HepG2 (cell line): Measurements from ENCODE around the gene COA1. TPM values are rescaled to one million over a fixed set of nuclear protein-coding genes. Genes with fewer than 3 reads are reported as not detected.

ENCODE experiments used
- ATAC-seq: fragments of 200-7000 bp; cut with Tn5 transposase; 3 replicates; pipeline ENCODE4 v1.9.1; 2020; ENCODE audit warnings: mild to moderate bottlenecking, moderate library complexity
- BruUV-seq: library from RNA; stranded (reverse); fragments of 400-500 nt; replicated peaks from 2 replicates; lab custom pipeline; 2021; lab: Mats Ljungman, UMichigan
- CTCF ChIA-PET: fragments of 300-600 bp; formaldehyde crosslinking; extraction: SDS; loops from one replicate; lab custom pipeline; 2021; ENCODE audit warnings: low total read pairs, inconsistent platforms, low intra/inter-chr PET ratio; lab: Yijun Ruan, JAX
- POLR2A ChIA-PET: fragments of 350-600 bp; sonication (Branson Sonifier 250); formaldehyde crosslinking; loops from one replicate; lab custom pipeline; 2020; ENCODE audit warnings: antibody characterized with exemption, inconsistent platforms; lab: Yijun Ruan, JAX
- DNase-seq: peaks from one replicate; pipeline ENCODE4 v3.0.0-alpha.2; 2015; ENCODE audit warnings: low spot score
- FAIRE-seq: peaks from 3 replicates; lab custom pipeline; 2011; peaks lifted over from hg19 to GRCh38; lab: Jason Lieb, UNC
- H2AFZ ChIP-seq: one replicate; pipeline ENCODE4 v1.6.1; 2011; ENCODE audit warnings: low read length, inconsistent platforms
- H3K27ac ChIP-seq: fragments of 300-600 bp; 3 replicates; pipeline ENCODE4 v1.8.0; 2011; ENCODE audit warnings: mixed run types, mild to moderate bottlenecking, mixed read lengths, low read length, inconsistent platforms; ENCODE audit not compliant: insufficient read depth; ENCODE audit errors: extremely low read length
- H3K27me3 ChIP-seq, 2 experiments: fragments of 200-600 bp in 1 of 2; 2 replicates in 1 of 2; 3 replicates in 1 of 2; pipeline versions ENCODE4 v1.6.0 to v1.8.0; 2011; ENCODE audit warnings: low read length in 2 of 2, mild to moderate bottlenecking in 2 of 2, moderate library complexity in 2 of 2, inconsistent platforms in 1 of 2; ENCODE audit not compliant: insufficient read depth in 2 of 2, control insufficient read depth in 1 of 2
- H3K36me3 ChIP-seq, 2 experiments: fragments of 200-600 bp in 1 of 2; replicated peaks in 1 of 2; 2 replicates in 1 of 2; 3 replicates in 1 of 2; pipeline versions ENCODE4 v1.5.1 to v1.8.0; 2011; ENCODE audit warnings: low read length in 2 of 2, inconsistent platforms in 1 of 2; ENCODE audit not compliant: insufficient read depth in 2 of 2, control insufficient read depth in 1 of 2
- H3K4me1 ChIP-seq: 2 replicates; pipeline ENCODE4 v1.5.1; 2012; ENCODE audit warnings: low read length, inconsistent platforms; ENCODE audit not compliant: insufficient read depth
- H3K4me2 ChIP-seq: 2 replicates; pipeline ENCODE4 v1.6.0; 2011; ENCODE audit warnings: low read depth, low read length, inconsistent platforms
- H3K4me3 ChIP-seq, 3 experiments: fragments of 200-600 bp in 1 of 3; sonication (generic), shearing (Covaris generic) in 1 of 3; replicated peaks in 1 of 3; 2 replicates each; pipeline ENCODE4 v1.5.1; 2011 to 2016; ENCODE audit warnings: low read length in 3 of 3, inconsistent platforms in 2 of 3, low read depth in 2 of 3, mild to moderate bottlenecking in 2 of 3, control low read depth in 1 of 3, mixed read lengths in 1 of 3; ENCODE audit not compliant: insufficient read depth in 1 of 3
- H3K79me2 ChIP-seq: one replicate; pipeline ENCODE4 v1.6.1; 2011; ENCODE audit warnings: low read length, inconsistent platforms; ENCODE audit not compliant: insufficient read depth
- H3K9ac ChIP-seq: 2 replicates; pipeline ENCODE4 v1.6.0; 2011; ENCODE audit warnings: mild to moderate bottlenecking, low read depth, low read length, inconsistent platforms; ENCODE audit not compliant: insufficient read depth
- H3K9me3 ChIP-seq: 2 replicates; pipeline ENCODE4 v1.5.1; 2012; ENCODE audit warnings: mild to moderate bottlenecking, low read length
- H4K20me1 ChIP-seq: 2 replicates; pipeline ENCODE4 v1.6.0; 2011; ENCODE audit warnings: inconsistent platforms, mild to moderate bottlenecking, low read length, moderate library complexity; ENCODE audit not compliant: insufficient read depth
- KLF11 ChIP-seq: IDR thresholded peaks from 2 replicates; pipeline ENCODE4 v1.6.1; 2016; ENCODE audit warnings: missing compliant biosample characterization
- MAFF ChIP-seq: IDR thresholded peaks from 2 replicates; pipeline ENCODE4 v1.6.1; 2011; ENCODE audit warnings: low read depth, low read length, improper control_type of control experiment
- MAFK ChIP-seq, 2 experiments: IDR thresholded peaks in 1 of 2; conservative IDR thresholded peaks in 1 of 2; 2 replicates each; pipeline ENCODE4 v1.6.1; 2011; ENCODE audit warnings: improper control_type of control experiment in 2 of 2, low read length in 2 of 2
- REXO4 ChIP-seq: sonication (generic); formaldehyde crosslinking; IDR thresholded peaks from 2 replicates; pipeline ENCODE4 v1.8.0; 2022; ENCODE audit warnings: missing genetic modification reagents, mild to moderate bottlenecking, borderline replicate concordance
- TEAD3 ChIP-seq: optimal IDR thresholded peaks from 2 replicates; pipeline ENCODE3; 2016; ENCODE audit warnings: borderline replicate concordance
- ZMAT3 ChIP-seq: sonication (generic); formaldehyde crosslinking; conservative IDR thresholded peaks from 2 replicates; pipeline ENCODE4 v1.7.0; 2021; ENCODE audit warnings: missing genetic modification reagents
- WGBS: methylation state at CpG from one replicate; pipeline ENCODE4 v1.1.6; 2017; ENCODE audit warnings: low lambda C conversion rate; 5-methylcytosine and 5-hydroxymethylcytosine counted together
- in situ Hi-C: cut with HindIII; loops from 2 replicates; pipeline ENCODE4 v1.10.0; 2017; ENCODE audit warnings: low pct_unique_long_range_greater_than_20kb; ENCODE audit not compliant: extremely low pct_ligation_motif_present
- intact Hi-C: fragments of 100-400 bp; cut with micrococcal nuclease; formaldehyde crosslinking; loops from one replicate; pipeline ENCODE4 v1.10.0; 2022; ENCODE audit not compliant: unreplicated experiment
- polyA plus RNA-seq, 8 experiments: library from polyadenylated mRNA; depleted of rRNA in 3 of 8; stranded (reverse) in 7 of 8; unstranded in 1 of 8; fragments of >200 nt; fragmentation: Illumina TruSeq in 4 of 8; extraction: Trizol in 4 of 8; gene quantifications; 2 replicates each; pipeline versions ENCODE4 v1.2.1 to v1.2.3, GENCODE V29; 2011 to 2016; ENCODE audit warnings: low read depth in 4 of 8, missing spikeins in 1 of 8, mixed read lengths in 1 of 8; ENCODE audit not compliant: insufficient read depth in 1 of 8
- total RNA-seq, 5 experiments: library from RNA; depleted of rRNA; stranded (reverse); fragments of >200 nt; fragmentation: Illumina TruSeq; extraction: Trizol; gene quantifications; 2 replicates each; pipeline ENCODE4 v1.2.3, GENCODE V29; 2016; ENCODE audit warnings: low read depth in 1 of 5

The COA1 gene
- total and polyA plus RNA-seq, 2 of the 13 experiments (the other 11 are each of a cell fraction or from before 2014, with no cell fraction given), result 33.2 to 65.7 TPM

DNA sequence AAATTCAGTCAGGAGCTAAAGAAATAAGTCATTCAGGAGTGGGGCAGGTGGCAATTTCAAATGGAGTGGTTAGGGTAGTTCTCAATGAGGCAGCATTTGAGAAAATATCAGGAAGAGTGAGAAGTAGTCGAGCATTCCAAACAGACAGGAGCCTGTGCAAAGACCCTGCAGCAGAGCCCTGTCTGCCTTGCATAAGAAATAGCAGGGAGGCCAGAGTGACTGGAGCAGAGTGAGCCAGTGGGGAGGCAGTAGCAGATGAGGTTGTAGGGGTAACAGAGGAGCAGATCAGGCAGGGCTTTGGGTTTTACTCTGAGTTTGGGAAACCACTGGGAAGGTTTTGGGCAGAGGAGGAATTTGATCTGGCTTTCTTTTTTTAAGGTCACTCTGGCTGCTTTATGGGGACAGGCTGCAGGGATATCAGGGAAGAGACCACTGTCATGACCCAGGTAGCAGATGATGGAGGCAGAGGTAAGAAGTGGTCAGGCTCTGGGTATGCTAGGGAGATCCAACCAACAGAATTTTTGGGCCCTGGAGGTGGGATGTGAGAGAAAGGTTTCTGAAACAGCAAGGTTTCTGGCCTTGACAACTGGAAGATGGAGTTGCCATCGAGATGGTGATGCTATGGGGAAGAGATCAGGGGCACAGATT, 27.9 kb upstream of the COA1 start:
- H3K27ac ChIP-seq, result no peak overlapping the region
- intact Hi-C loops, result loop anchor here (5.0 kb wide), 1 partner anchor 55 kb away; no protein-coding TSS in a partner anchor
- H3K4me2 ChIP-seq, result peak overlapping the region; percentile 89
- CTCF ChIA-PET, result no interaction called here
- POLR2A ChIA-PET, result interaction anchor here (1.3 to 2.9 kb wide), 6 partner anchors 7 to 175 kb away, joined by 3 to 28 read pairs (median 14); partner anchors contain the start of gene STK17A
- H3K4me3 ChIP-seq, result peak overlapping the region in 2 of 3 experiments; percentile 82 to 91; a peak in 3 of 6 replicates
- H2AFZ ChIP-seq, result peak overlapping the region; percentile 52
- no peaks in the 10 kb centered on the region for H3K36me3 ChIP-seq
- peak overlapping the region; percentile 83 for H3K9ac ChIP-seq
- peak; percentile 31 for ATAC-seq
- 25% methylated on average over 2 of the region's 2 CpGs for WGBS
- FAIRE-seq, result no peak
- peak; percentile 10 for TF ChIP-seq TEAD3 (CRISPR knock-in tag)
- TF ChIP-seq ZMAT3 (CRISPR knock-in tag), result no peak
- TF ChIP-seq REXO4 (CRISPR knock-in tag), result no peak
- TF ChIP-seq, all 625 proteins: peak for 1
- in situ Hi-C loops, result no loop called here
- Histone ChIP-seq H3K79me2 (peaks cover 18% of the 10 kb centered on the region), H3K9me3 (no peaks in the 10 kb centered on the region), H4K20me1 (no peaks in the 10 kb centered on the region), H3K4me1 (peaks cover 47% of the 10 kb centered on the region), H3K27me3 (no peaks in the 10 kb centered on the region; a peak in 1 of 5 replicates)
- no peak for DNase-seq
- BruUV-seq, result no TSS peak

- TF ChIP-seq MAFK (conservative IDR thresholded peaks at IDR 0.05 in 1 of 2, IDR thresholded peaks at IDR 0.05 in 1 of 2; ENCODE audit: low read length in 2 of 2), result 0 out of 4 replicates have a peak, but pooled peaks of 1 of the 2 experiments have one; percentile 28
- TF ChIP-seq MAFF, result peak; percentile 43; the same call in 1 of the 2 replicates
- TF ChIP-seq KLF11 (CRISPR knock-in tag), result no peak
- TF ChIP-seq, all 625 proteins: peak for 2
- H3K4me1 ChIP-seq, result peaks cover 40% of the 10 kb centered on the region
- H4K20me1 ChIP-seq, result no peaks in the 10 kb centered on the region
- no peak overlapping the region for H2AFZ ChIP-seq
- H3K9me3 ChIP-seq, result no peaks in the 10 kb centered on the region
- H3K27me3 ChIP-seq, result no peaks in the 10 kb centered on the region; a peak in 1 of 5 replicates
- in situ Hi-C loops, result no loop called here
- ATAC-seq, result no peak
- no peak overlapping the region for H3K27ac ChIP-seq
- H3K4me3 ChIP-seq, result no peak overlapping the region
- no peak for DNase-seq
- peaks cover 16% of the 10 kb centered on the region for H3K79me2 ChIP-seq
- intact Hi-C loops, result loop anchor here (5.0 kb wide), 1 partner anchor 56 kb away; no protein-coding TSS in a partner anchor
- ChIA-PET POLR2A (no interaction called here), CTCF (no interaction called here)
- FAIRE-seq, result no peak
- H3K9ac ChIP-seq, result no peak overlapping the region
- H3K36me3 ChIP-seq, result no peaks in the 10 kb centered on the region
- BruUV-seq, result no TSS peak
- 0% methylated on average over 1 of the region's 1 CpG for WGBS
- peak overlapping the region; percentile 89; the same call in 1 of the 2 replicates for H3K4me2 ChIP-seq
These were observed 27.2 kb upstream of the COA1 start for GRCh38 chr7:43756368-43757072.
